Fibroblast of skin of right biceps (primary cell): Measurements from ENCODE around the gene ABCC11.

Experiments used
- DNase-seq: peaks from one replicate; pipeline ENCODE4 v3.0.0-alpha.2; 2013

The ABCC11 gene

DNA sequence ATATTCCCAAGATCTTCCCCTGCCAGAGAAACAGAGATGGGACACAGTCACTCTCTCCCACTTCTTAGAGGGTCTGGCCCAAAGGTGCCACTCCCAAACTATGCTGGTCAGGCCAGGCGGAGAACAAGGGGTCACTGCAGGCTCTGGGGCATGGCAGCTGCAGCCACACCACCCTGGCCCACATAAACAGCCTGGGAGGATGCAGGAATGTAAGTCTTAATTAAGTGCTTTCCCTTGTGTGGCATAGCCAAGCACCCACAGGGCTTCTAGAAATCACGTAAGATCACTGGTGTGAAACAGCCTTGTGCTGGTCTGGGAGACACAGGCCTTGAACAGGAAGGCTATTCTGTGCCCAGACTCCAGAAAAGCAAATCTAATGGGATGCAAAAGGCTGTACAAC lies 123.1 kb downstream of the ABCC11 start:
- no peak for DNase-seq

GRCh38 chr16:48123104-48123788 lies 124.1 kb downstream of the ABCC11 start:
- DNase-seq, result peak; percentile 100

DNA sequence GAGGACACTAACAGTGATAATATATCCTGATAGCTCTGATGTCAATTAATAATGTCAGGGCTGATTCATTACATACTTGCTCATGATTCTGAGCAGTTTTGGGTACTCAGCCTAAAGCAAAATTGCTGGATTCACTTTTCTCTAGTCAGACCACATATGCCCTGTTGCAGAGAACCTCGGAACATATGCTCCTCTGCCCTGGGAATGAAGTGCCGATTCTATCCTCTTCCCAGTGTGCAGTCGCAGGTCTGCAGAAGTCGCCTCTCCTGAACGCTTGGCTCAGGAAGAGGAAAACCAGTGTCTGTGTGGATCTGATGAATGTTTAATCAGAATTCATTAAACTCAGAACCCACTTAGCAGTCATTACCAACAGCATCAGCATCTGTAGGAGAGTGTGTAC lies 126.1 kb downstream of the ABCC11 start:
- DNase-seq, result no peak

GRCh38 chr16:48118841-48119240 lies 128.5 kb downstream of the ABCC11 start:
- no peak for DNase-seq

DNA sequence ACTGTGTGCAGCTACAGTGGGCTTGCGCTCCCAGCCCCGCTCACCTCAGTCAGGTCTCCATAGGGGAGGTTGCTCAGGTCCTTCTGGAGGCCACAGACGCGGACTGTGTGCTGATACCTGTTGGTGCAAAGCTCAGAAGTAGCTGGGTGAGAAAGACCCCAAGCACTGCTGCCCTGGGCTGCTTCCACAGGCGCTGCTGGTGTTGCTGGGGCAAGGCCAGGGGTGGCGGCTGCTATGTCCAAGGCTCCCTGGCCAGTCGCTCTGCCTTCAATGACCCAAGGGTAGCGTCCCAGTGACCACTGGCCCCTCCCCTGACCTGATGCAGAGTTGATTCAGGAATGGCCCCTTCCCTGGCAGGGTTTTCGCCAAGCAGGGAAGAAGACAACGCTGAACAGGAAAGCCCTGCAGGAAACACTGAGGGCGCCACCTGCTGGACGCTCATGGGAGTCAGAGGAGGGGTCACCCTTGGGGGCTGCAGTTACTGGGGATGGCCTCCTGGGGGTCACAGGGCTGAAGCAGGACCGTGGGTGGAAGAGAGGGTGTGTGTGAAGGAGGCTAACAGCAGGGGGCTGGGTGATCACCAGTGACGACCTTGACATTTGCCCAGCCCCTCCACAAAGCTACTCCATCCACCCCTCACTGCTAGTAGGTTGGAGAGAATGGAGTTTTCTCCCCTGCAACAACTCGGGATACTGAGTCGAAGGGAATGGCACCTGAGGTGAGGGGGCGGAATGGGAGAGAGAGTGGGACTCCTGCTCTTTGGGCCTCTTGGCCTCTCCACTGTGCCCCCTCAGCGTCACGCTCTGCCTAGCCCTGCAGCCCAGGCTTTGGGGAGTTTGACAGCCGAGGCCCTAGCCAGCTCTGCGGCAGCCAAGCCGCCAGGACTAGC lies 129.9 kb downstream of the ABCC11 start:
- DNase-seq, result peak; percentile 63
